Lower leg skin (tissue), 3 donors: Measurements from ENCODE around the gene HEMGN.

Experiments used
- CTCF ChIP-seq, 3 donors: fragments of 450-650 bp; IDR thresholded peaks; one replicate each; pipeline ENCODE4 v1.5.1; 2016; ENCODE audit warnings: antibody characterized with exemption in 3 of 3, mild to moderate bottlenecking in 3 of 3, moderate library complexity in 2 of 3
- POLR2A ChIP-seq, 2 donors: fragments of 450-650 bp; IDR thresholded peaks; one replicate each; pipeline ENCODE4 v1.6.1; 2016 to 2017; ENCODE audit warnings: antibody characterized with exemption in 2 of 2, mild to moderate bottlenecking in 1 of 2, moderate library complexity in 1 of 2

- no peak for TF ChIP-seq POLR2A (IDR thresholded peaks at IDR 0.05)
- no peak for TF ChIP-seq CTCF (IDR thresholded peaks at IDR 0.05)
Measured at GRCh38 chr9:97911970-97912369, 26.0 kb downstream of the HEMGN start.
